ENCODE data around the gene SLC24A4. TPM values are rescaled to one million over a fixed set of nuclear protein-coding genes. Genes with fewer than 3 reads are reported as not detected.

Gene SLC24A4
- total and polyA plus RNA-seq, 4 donors = 0.25 to 2.9 (median 0.63) TPM

- Histone ChIP-seq H3K27ac (ENCODE audit: low read depth in 1 of 2, low read length in 2 of 2) (peak overlapping the region; percentile 83 to 84), H3K36me3 (ENCODE audit: control insufficient read depth in 1 of 2, insufficient read depth in 2 of 2, low read length in 1 of 2) (no peaks in the 10 kb centered on the region), H3K4me3 (ENCODE audit: low read length in 2 of 2) (no peak overlapping the region), H3K4me1 (ENCODE audit: control insufficient read depth in 1 of 2, insufficient read depth in 2 of 2, low read length in 2 of 2) (no peaks in the 10 kb centered on the region), H3K27me3 (ENCODE audit: control insufficient read depth in 1 of 2, insufficient read depth in 2 of 2, low read length in 1 of 2) (no peaks in the 10 kb centered on the region), H3K9me3 (ENCODE audit: control insufficient read depth, low read length) (no peaks in the 10 kb centered on the region)
- peak; percentile 61 to 65 for DNase-seq
- 34 to 39% methylated on average over 16 to 17 of the region's 17 CpGs for WGBS, 2 donors
- peak; percentile 30 for ATAC-seq (ENCODE audit: low FRiP score)
- intact Hi-C loops (cut with DNase I) = no loop called here
Observed at GRCh38 chr14:92549105-92549858, 226.3 kb downstream of the SLC24A4 start.

DNA sequence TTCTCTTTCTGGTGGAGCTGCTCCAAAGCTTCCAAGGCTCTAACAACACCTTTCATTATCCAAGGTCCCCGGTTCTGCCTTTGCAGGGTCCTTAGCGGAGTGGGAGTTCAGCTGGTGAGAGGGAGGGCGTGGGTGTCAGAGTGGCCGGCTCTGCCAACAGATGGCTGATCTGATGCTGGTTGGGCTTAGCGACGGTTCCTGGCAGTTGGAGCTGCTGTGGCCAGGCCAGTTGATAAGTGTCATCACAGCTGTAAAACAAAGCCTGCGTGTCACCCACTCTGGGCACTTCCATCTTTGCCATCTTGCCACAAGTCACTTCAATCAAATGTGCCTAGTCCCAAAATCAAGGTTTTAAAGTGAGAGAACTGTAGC, 226.9 kb downstream of the SLC24A4 start:
- intact Hi-C loops (cut with DNase I) = loop anchor here in 1 of 2 donors (5.0 kb wide), 1 partner anchor 37 kb away; no protein-coding TSS in a partner anchor
- peak overlapping the region; percentile 83 to 84 for H3K27ac ChIP-seq (ENCODE audit: low read depth in 1 of 2, low read length in 2 of 2)
- H3K9me3 ChIP-seq (ENCODE audit: control insufficient read depth, low read length) = no peaks in the 10 kb centered on the region
- peak; percentile 78 for ATAC-seq (ENCODE audit: low FRiP score)
- DNase-seq = peak; percentile 89
- no peak overlapping the region for H3K4me3 ChIP-seq (ENCODE audit: low read length in 2 of 2)
- WGBS, 2 donors = 0 to 3% methylated on average over 7 of the region's 7 CpGs
- no peaks in the 10 kb centered on the region for H3K4me1 ChIP-seq (ENCODE audit: control insufficient read depth in 1 of 2, insufficient read depth in 2 of 2, low read length in 2 of 2)
- no peaks in the 10 kb centered on the region for H3K36me3 ChIP-seq (ENCODE audit: control insufficient read depth in 1 of 2, insufficient read depth in 2 of 2, low read length in 1 of 2)
- no peaks in the 10 kb centered on the region for H3K27me3 ChIP-seq (ENCODE audit: control insufficient read depth in 1 of 2, insufficient read depth in 2 of 2, low read length in 1 of 2)

Other genes starting within 250 kb of the SLC24A4 start
- 10 to 100 TPM; 49.4 to 59.0 TPM for gene ATXN3, start 216.6 kb upstream of the SLC24A4 start, total RNA-seq
- gene ATXN3, start 216.6 kb upstream of the SLC24A4 start, polyA plus RNA-seq = 10 to 100 TPM; 18.9 to 30.2 TPM
- 10 to 100 TPM; 88.7 to 90.5 TPM for gene NDUFB1, start 201.5 kb upstream of the SLC24A4 start, total RNA-seq
- 1,000 to 10,000 TPM in 1 of 2 donors, 100 to 1,000 TPM in 1; 565 to 1,009 TPM for gene NDUFB1, start 201.5 kb upstream of the SLC24A4 start, polyA plus RNA-seq
- 10 to 100 TPM; 38.6 to 42.4 TPM for gene CPSF2, start 201.2 kb upstream of the SLC24A4 start, total RNA-seq
- 1 to 10 TPM; 5.0 to 6.2 TPM for gene CPSF2, start 201.2 kb upstream of the SLC24A4 start, polyA plus RNA-seq
- 10 to 100 TPM; 49.1 to 53.8 TPM for gene RIN3, start 190.6 kb downstream of the SLC24A4 start, total RNA-seq
- gene RIN3, start 190.6 kb downstream of the SLC24A4 start, polyA plus RNA-seq = 10 to 100 TPM; 10.5 to 11.0 TPM

Measured in aorta (tissue), 5 donors.